ENCODE results near the gene CCDC57.

DNA sequence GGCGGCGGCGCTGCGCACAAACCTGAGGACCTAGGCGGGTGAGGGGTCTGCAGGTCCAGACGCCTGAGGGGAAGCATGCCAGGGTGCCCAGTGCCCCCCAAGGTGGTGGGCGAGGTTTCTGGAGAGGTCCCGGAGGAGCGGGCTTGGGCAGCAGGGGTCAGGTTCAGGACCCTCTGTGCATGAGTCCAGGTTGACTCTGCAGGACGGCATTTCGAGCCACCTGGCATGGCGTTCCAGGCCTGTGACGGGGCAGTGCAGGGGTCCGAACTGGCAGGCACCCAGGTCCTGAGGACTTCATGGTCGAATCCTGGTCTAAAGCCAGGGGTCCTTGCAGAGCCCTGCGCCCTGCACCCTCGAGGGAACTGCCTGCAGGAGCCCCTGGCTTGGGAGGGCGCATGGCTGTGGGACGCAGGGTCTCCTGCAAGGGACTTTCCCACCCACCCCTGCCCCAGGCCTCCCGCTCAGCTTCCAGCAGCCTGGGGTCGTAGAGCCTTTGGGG lies 19.7 kb upstream of the CCDC57 start:
- no peak for TF ChIP-seq EZH2phosphoT487 (IDR thresholded peaks at IDR 0.05; ENCODE audit: borderline replicate concordance, low read length)
- TF ChIP-seq, protein P1, sequence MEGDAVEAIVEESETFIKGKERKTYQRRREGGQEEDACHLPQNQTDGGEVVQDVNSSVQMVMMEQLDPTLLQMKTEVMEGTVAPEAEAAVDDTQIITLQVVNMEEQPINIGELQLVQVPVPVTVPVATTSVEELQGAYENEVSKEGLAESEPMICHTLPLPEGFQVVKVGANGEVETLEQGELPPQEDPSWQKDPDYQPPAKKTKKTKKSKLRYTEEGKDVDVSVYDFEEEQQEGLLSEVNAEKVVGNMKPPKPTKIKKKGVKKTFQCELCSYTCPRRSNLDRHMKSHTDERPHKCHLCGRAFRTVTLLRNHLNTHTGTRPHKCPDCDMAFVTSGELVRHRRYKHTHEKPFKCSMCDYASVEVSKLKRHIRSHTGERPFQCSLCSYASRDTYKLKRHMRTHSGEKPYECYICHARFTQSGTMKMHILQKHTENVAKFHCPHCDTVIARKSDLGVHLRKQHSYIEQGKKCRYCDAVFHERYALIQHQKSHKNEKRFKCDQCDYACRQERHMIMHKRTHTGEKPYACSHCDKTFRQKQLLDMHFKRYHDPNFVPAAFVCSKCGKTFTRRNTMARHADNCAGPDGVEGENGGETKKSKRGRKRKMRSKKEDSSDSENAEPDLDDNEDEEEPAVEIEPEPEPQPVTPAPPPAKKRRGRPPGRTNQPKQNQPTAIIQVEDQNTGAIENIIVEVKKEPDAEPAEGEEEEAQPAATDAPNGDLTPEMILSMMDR (conservative IDR thresholded peaks at IDR 0.05; ENCODE audit: low read depth, low read length): no peak
- TF ChIP-seq EZH2 (IDR thresholded peaks at IDR 0.05; ENCODE audit: low read length, unreplicated experiment): no peak
